Osteoblast (primary cell): ENCODE data around the gene NIT1. TPM values are rescaled to one million over a fixed set of nuclear protein-coding genes. Genes with fewer than 3 reads are reported as not detected.
A peak's percentile ranks its signal among the peaks of the same experiment; 100 is the strongest.

Experiments used
- DNase-seq: peaks from one replicate; pipeline ENCODE4 v3.0.0; 2011; ENCODE audit warnings: low spot score, mixed read lengths; ENCODE audit not compliant: insufficient read length; ENCODE audit errors: missing footprints
- H2AFZ ChIP-seq: 2 replicates; pipeline ENCODE4 v1.6.0; 2011; ENCODE audit warnings: mild to moderate bottlenecking, low read length
- H3K27ac ChIP-seq: 2 replicates; pipeline ENCODE4 v1.5.1; 2011; ENCODE audit warnings: mild to moderate bottlenecking, low read depth, low read length, moderate library complexity
- H3K27me3 ChIP-seq: 2 replicates; pipeline ENCODE4 v1.6.0; 2012; ENCODE audit warnings: mild to moderate bottlenecking, control low read depth, inconsistent platforms, low read length, moderate library complexity; ENCODE audit not compliant: insufficient read depth
- H3K36me3 ChIP-seq: 2 replicates; pipeline ENCODE4 v1.5.1; 2011; ENCODE audit warnings: mild to moderate bottlenecking, low read length, control low read depth, moderate library complexity; ENCODE audit not compliant: insufficient read depth
- H3K4me1 ChIP-seq: 2 replicates; pipeline ENCODE4 v1.5.1; 2011; ENCODE audit warnings: mild to moderate bottlenecking, low read length, control low read depth, moderate library complexity; ENCODE audit not compliant: insufficient read depth
- H3K4me2 ChIP-seq: 2 replicates; pipeline ENCODE4 v1.6.0; 2011; ENCODE audit warnings: mild to moderate bottlenecking, low read length; ENCODE audit not compliant: insufficient read depth
- H3K4me3 ChIP-seq: fragments of 200-600 bp; sonication (generic); 3 replicates; pipeline ENCODE4 v1.5.1; 2012; ENCODE audit warnings: mild to moderate bottlenecking, low read length, inconsistent platforms; ENCODE audit not compliant: insufficient read depth
- H3K79me2 ChIP-seq: 2 replicates; pipeline ENCODE4 v1.6.0; 2012; ENCODE audit warnings: mild to moderate bottlenecking, low read length, control low read depth, inconsistent platforms; ENCODE audit not compliant: insufficient read depth
- H3K9me3 ChIP-seq: 2 replicates; pipeline ENCODE4 v1.5.1; 2011; ENCODE audit warnings: low read depth, low read length, control low read depth
- H4K20me1 ChIP-seq: 2 replicates; pipeline ENCODE4 v1.6.0; 2012; ENCODE audit warnings: mild to moderate bottlenecking, low read length, control low read depth; ENCODE audit not compliant: insufficient read depth
- total RNA-seq: library from RNA; depleted of rRNA; stranded (reverse); fragments of >200 nt; gene quantifications from 2 replicates; pipeline ENCODE4 v1.2.3, GENCODE V29; 2012
- TF ChIP-seq, protein P1 (sequence below): IDR thresholded peaks from 2 replicates; pipeline ENCODE4 v1.5.1; 2011; ENCODE audit warnings: mild to moderate bottlenecking, low read depth, low read length, moderate library complexity; ENCODE audit errors: extremely low read depth

The NIT1 gene, protein sequence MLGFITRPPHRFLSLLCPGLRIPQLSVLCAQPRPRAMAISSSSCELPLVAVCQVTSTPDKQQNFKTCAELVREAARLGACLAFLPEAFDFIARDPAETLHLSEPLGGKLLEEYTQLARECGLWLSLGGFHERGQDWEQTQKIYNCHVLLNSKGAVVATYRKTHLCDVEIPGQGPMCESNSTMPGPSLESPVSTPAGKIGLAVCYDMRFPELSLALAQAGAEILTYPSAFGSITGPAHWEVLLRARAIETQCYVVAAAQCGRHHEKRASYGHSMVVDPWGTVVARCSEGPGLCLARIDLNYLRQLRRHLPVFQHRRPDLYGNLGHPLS
- 23.9 and 28.0 TPM in 2 replicates for total RNA-seq

GRCh38 chr1:161117759-161118581 is at the start of gene NIT1, which contains the start of gene PFDN2:
TSS of gene NIT1 (plus strand) at chr1:161118105. CDS start at chr1:161118177, 72 bp downstream.
TSS of gene PFDN2 (minus strand) at chr1:161118037. CDS start at chr1:161118026, 11 bp downstream.
- H3K36me3 ChIP-seq, result peaks cover 32% of the 10 kb centered on the region
- H4K20me1 ChIP-seq, result peaks cover 36% of the 10 kb centered on the region
- peak within 1 kb of the TSS; percentile 98 for H3K27ac ChIP-seq
- H3K27me3 ChIP-seq, result no peaks in the 10 kb centered on the region
- TF ChIP-seq, protein P1, sequence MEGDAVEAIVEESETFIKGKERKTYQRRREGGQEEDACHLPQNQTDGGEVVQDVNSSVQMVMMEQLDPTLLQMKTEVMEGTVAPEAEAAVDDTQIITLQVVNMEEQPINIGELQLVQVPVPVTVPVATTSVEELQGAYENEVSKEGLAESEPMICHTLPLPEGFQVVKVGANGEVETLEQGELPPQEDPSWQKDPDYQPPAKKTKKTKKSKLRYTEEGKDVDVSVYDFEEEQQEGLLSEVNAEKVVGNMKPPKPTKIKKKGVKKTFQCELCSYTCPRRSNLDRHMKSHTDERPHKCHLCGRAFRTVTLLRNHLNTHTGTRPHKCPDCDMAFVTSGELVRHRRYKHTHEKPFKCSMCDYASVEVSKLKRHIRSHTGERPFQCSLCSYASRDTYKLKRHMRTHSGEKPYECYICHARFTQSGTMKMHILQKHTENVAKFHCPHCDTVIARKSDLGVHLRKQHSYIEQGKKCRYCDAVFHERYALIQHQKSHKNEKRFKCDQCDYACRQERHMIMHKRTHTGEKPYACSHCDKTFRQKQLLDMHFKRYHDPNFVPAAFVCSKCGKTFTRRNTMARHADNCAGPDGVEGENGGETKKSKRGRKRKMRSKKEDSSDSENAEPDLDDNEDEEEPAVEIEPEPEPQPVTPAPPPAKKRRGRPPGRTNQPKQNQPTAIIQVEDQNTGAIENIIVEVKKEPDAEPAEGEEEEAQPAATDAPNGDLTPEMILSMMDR, result no peak
- peak within 1 kb of the TSS; percentile 90 for H2AFZ ChIP-seq
- peak within 1 kb of the TSS; percentile 97 for H3K4me3 ChIP-seq
- no peaks in the 10 kb centered on the region for H3K9me3 ChIP-seq
- peak within 1 kb of the TSS; percentile 95 for H3K4me2 ChIP-seq
- H3K79me2 ChIP-seq, result peaks cover 68% of the 10 kb centered on the region
- H3K4me1 ChIP-seq, result peaks cover 48% of the 10 kb centered on the region
- DNase-seq, result peak; percentile 96

GRCh38 chr1:161068306-161069234 is 49.3 kb upstream of the NIT1 start:
- Histone ChIP-seq H4K20me1 (no peaks in the 10 kb centered on the region), H3K4me2 (no peak overlapping the region), H3K36me3 (no peaks in the 10 kb centered on the region), H2AFZ (peak overlapping the region; percentile 35), H3K79me2 (no peaks in the 10 kb centered on the region), H3K4me1 (no peaks in the 10 kb centered on the region), H3K27ac (no peak overlapping the region), H3K27me3 (peaks cover 8% of the 10 kb centered on the region), H3K4me3 (no peak overlapping the region), H3K9me3 (no peaks in the 10 kb centered on the region)
- TF ChIP-seq, protein P1, result no peak
- DNase-seq, result peak; percentile 66

DNA sequence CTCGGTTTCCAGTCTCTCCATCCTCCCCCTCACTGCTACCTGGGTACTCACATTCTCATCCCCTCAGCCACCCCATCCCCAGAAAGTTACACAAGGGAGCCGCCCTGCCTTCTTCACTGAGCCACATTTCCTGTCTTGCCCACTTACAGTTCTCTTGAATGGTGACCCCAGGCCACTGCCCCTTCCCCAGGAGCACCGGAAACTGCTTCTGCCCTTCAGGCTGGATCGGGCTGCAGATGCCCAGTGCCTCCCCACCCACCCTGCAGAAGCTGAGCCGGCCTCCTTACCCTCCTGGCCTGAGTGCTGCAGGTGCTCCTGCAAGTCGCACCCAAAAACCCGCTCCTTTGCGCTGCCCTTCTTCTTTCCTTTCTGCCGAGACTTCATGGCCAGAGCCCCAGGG is 48.7 kb upstream of the NIT1 start:
- DNase-seq, result no peak
- H3K4me2 ChIP-seq, result no peak overlapping the region
- no peaks in the 10 kb centered on the region for H3K79me2 ChIP-seq
- TF ChIP-seq, protein P1, result no peak
- no peak overlapping the region for H3K4me3 ChIP-seq
- peaks cover 3% of the 10 kb centered on the region for H3K27me3 ChIP-seq
- H3K36me3 ChIP-seq, result no peaks in the 10 kb centered on the region
- H3K4me1 ChIP-seq, result no peaks in the 10 kb centered on the region
- H3K9me3 ChIP-seq, result no peaks in the 10 kb centered on the region
- no peaks in the 10 kb centered on the region for H4K20me1 ChIP-seq
- no peak overlapping the region for H2AFZ ChIP-seq
- no peak overlapping the region for H3K27ac ChIP-seq
